Hematopoietic multipotent progenitor cell treated with erythropoietin and hydrocortisone succinate and interleukin-3 and kit ligand, for 4 days (in vitro differentiated cells): ENCODE results near the gene SLC4A2.
A peak's percentile ranks its signal among the peaks of the same experiment; 100 is the strongest.

Experiments
- DNase-seq: peaks from one replicate; pipeline ENCODE4 v3.0.0-alpha.2; 2015

The SLC4A2 gene

GRCh38 chr7:151117565-151117964, 58.2 kb downstream of the SLC4A2 start:
- DNase-seq = no peak

GRCh38 chr7:151118108-151119054, 59.0 kb downstream of the SLC4A2 start:
- no peak for DNase-seq

- DNase-seq = no peak
Measured at GRCh38 chr7:151119055-151119415, 59.6 kb downstream of the SLC4A2 start.

- no peak for DNase-seq
Measured at GRCh38 chr7:151119902-151120301, 60.5 kb downstream of the SLC4A2 start.

GRCh38 chr7:151120896-151121295, 61.5 kb downstream of the SLC4A2 start:
- no peak for DNase-seq

- no peak for DNase-seq
Measured at GRCh38 chr7:151121380-151122170, 62.2 kb downstream of the SLC4A2 start.

- DNase-seq = no peak
Measured at GRCh38 chr7:151122276-151122675, 62.9 kb downstream of the SLC4A2 start.

- no peak for DNase-seq
Measured at GRCh38 chr7:151122796-151123157, 63.4 kb downstream of the SLC4A2 start.

GRCh38 chr7:151123158-151123821, 63.9 kb downstream of the SLC4A2 start:
- no peak for DNase-seq

- DNase-seq = peak; percentile 91
Measured at GRCh38 chr7:151123822-151124464, 64.6 kb downstream of the SLC4A2 start.

GRCh38 chr7:151124481-151124880, 65.1 kb downstream of the SLC4A2 start:
- no peak for DNase-seq

- no peak for DNase-seq
Measured at GRCh38 chr7:151124899-151125399, 65.6 kb downstream of the SLC4A2 start.

GRCh38 chr7:151125470-151125845, 66.1 kb downstream of the SLC4A2 start:
- DNase-seq = no peak

- no peak for DNase-seq
Measured at GRCh38 chr7:151125846-151126481, 66.6 kb downstream of the SLC4A2 start.
